ENCODE data around the gene PLPP4.
"Not testable (repeated sequence)": the region's sequence is repeated elsewhere in the genome, so short reads cannot be mapped to it uniquely, and the experiment has no call there.

- TF ChIP-seq SMC3 (conservative IDR thresholded peaks at IDR 0.05; ENCODE audit: poor library complexity); POLR2AphosphoS5 (IDR thresholded peaks at IDR 0.05); CTCF (IDR thresholded peaks at IDR 0.05; ENCODE audit: poor library complexity, severe bottlenecking); EZH2 (IDR thresholded peaks at IDR 0.05; ENCODE audit: borderline replicate concordance, insufficient read depth, low read length, poor library complexity, severe bottlenecking); EP300 (conservative IDR thresholded peaks at IDR 0.05; ENCODE audit: poor library complexity, severe bottlenecking); RAD21 (conservative IDR thresholded peaks at IDR 0.05); TAF1 (IDR thresholded peaks at IDR 0.05; ENCODE audit: low read depth): not testable (repeated sequence)
Observed at GRCh38 chr10:120504227-120504626, 47.2 kb downstream of the PLPP4 start.

Measured in neural cell (in vitro differentiated cells).